Medulla oblongata (tissue), 1 donor: Measurements from ENCODE around the gene HCN4.
"Not testable (repeated sequence)": the region's sequence is repeated elsewhere in the genome, so short reads cannot be mapped to it uniquely, and the experiment has no call there.

Experiments used
- DNase-seq: peaks from one replicate; pipeline ENCODE4 v3.0.0-alpha.2; 2015; ENCODE audit errors: extremely low spot score

Gene HCN4

DNA sequence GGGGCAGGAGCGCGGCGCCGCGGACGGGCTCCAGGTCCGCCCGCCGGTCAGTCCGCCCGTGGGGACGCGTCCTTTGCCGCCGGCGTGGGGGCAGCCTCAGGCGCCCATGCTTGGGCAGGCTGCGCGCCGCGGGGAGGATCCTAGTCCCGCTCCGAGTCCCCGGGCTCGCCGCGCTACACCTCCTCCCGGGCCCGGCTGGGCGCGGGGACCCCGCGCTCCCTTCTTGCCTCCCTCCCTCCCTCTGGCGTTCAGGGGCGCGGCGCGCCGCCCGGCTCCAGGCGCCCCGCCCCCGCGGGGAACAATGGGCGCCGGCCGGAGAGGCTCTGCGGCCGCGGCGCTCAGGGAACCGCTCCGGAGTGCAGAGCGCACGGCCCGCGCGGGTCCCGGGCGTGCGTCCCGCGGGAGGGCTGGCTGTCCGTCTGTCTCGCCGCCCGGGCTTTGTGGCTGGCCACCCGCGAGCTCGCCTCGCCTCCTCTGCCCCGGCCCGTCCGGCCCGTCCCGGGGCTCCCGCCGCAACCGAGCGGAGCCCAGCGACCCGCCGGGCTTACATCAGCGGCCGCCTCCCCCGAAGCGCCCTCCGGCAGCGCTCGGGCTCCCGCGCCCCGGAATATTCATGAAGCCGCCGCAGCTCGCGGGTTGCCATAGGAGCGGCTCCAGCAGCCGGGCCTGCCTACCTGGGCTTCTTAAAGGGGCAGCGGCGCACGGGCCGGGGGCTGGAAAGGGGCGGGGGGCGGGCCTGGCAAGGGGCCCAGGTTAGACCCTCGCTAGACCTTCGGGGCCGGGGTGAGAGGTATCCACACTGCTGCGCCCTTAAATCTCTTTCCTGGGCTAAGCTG, at the start of gene HCN4:
Gene HCN4 (minus strand): TSS at position 658 of the 836 bp plus-strand sequence. CDS start 688 bp downstream, outside the sequence.
- DNase-seq, result no peak

DNA sequence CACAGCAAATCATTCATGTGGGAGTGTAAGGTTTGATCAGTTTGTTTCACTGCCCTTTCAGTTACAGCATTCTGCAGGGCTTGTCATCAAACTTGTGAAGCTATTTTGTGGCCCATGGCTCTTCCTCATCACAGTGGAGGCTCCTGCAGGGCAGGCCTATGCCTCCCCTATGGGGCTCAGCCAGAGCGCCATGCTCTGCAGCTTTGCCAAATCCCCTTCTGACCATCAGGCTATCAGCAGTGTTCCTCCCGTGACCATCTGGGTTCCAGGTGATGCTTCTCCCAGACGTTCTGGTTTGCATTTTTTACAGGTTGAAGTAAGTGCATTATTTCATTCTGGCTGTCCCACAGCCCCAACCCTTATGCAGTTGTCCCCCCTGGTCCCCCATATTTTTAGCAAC, 46.1 kb upstream of the HCN4 start:
- no peak for DNase-seq

DNA sequence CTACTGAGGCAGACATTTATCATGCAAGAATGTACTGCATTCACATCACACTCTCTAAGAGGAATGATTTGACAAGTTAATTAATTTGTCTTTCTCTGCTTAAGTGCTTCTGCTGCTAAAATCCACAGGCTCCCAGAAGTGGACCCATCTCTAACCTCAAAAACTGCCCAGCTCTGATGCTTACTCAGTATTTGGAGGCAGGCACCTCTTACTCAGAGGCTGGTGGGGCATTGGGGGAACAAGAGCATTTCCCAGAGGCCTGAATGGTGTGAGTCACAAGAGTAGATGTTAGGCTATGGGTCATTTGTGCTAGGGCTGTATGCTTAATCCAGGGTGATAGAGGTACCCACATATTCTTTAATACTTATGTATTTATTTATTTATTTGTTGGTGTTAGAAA, 34.4 kb upstream of the HCN4 start:
- DNase-seq, result no peak

DNA sequence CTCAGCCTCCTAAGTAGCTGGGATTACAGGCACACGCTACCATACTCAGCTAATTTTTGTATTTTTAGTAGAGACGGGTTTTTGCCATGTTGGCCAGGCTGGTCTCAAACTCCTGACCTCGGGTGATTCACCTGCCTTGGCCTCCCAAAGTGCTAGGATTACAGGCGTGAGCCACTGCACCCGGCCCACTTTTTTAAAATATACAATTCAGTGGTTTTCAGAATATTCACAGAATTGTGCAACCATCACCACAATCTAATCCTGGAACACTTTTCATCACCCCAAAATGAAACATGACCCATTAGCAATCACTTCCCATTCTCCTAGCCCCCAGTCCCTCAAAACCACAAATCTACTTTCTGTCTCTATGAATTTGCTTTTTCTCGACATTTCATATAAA, 31.5 kb upstream of the HCN4 start:
- DNase-seq, result not testable (repeated sequence)

DNA sequence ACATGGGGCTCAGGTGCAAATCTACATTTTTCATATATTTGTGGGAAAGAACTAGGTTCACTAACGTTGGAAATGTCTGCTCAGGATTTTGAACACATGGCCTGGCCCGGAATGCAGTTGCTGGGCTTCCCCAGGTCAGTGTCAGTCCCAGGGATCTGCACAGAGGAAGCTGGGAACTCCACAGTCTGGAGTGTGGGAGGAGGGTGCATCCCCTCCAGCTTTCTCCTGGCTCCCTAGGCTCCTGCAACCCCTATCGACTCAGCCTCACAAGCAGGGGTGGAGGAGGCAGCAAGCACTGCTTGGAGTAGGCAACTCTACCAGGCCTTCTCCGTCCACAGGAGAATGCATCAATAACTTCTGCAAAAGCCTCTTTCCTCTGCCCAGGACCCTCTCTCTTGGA, 30.1 kb upstream of the HCN4 start:
- DNase-seq, result no peak

DNA sequence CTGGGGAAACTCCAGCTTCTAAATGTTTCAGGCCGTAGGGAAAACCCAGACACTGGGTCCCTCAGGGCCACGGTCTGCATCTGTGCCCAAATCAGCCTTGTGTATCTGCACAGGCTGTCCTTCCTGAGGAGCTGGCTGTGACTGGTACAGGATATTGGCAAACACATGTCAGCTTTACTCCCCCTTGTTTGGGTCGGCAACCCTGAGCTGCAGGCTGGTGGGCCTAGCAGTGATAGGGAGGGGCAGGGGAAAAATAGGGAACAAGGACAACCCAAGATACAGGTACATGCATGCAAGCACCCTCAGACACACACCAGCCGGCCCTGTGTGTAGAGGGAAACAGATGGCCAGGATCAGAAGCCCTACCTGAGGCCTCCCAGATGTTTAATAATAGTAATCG, 28.7 kb upstream of the HCN4 start:
- no peak for DNase-seq

DNA sequence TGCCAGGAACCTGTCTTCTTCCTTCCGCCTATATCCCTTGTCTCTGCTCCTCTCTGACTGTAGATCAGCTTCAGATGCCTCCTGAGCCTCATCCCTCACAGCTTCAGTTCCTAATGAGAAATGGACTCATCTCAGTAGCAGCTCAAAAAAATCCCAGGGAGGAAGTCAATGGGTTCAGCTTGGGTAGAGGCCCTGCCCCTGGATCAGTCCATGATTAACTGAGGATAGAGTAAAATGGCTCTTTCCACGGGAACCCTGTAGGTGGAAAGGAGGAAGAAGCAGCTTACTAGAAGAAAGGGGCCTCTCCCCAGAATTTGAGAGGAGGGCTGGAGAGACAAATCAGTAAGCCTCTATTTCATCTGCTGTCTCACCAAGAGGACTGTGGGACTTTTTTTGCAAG, 26.9 kb upstream of the HCN4 start:
- no peak for DNase-seq

DNA sequence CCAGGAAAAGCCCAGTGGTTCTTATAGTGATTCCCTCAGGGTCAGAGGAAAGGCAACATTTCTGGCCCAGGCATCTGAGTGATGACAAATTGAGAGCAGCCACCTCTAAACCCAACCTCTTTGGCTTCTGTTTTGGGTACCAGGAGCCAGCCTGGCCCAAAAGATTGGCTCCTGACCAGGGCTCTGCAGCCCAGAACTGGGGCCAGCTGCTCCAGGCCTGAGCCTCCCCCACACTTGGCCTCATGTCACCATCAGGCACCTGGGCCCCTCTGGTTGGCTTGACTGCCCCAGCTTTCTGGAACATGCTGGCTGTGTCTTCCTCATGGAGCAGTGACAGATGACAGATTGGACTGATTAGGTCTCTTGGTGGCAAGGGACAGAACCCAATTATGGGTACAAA, 26.0 kb upstream of the HCN4 start:
- DNase-seq, result no peak

DNA sequence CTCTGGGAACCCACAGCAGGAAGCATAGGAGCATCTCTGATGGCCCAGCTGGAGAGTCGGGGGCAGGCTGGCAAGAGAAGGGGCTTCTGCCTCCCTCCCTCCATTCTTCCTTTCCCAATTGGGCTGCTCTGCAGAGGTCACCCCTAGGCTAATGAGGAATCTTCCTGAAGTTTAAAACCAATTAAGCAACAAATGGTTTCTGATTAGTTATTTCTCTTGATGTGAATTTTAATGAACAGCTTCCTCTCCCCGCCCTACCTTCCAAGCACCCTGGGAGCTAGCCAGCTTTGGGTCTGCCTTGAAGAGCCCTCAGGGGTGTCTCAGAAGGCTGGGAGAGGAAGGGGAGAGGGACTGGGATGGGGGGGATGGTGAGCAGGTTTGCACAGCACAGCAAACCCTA, 24.6 kb upstream of the HCN4 start:
- DNase-seq, result no peak

DNA sequence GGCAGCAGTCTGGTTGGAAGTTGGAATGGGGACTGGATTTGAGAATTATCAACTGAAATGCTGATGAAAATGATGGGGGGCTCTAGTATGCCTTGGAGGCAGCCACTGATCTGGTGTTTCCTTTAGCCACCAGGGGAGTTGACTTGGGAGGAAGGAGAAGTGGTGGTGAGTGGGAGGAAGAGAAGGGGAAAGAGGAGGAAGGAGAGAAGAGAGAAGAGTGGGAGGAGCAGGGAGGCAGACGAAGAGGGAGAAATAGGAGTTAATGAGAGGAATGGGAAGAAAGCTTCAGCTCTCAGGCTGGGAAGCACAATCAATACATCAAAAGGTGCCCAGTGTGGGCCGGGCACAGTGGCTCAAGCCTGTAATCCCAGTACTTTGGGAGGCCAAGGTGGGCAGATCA, 23.3 kb upstream of the HCN4 start:
- DNase-seq, result no peak

DNA sequence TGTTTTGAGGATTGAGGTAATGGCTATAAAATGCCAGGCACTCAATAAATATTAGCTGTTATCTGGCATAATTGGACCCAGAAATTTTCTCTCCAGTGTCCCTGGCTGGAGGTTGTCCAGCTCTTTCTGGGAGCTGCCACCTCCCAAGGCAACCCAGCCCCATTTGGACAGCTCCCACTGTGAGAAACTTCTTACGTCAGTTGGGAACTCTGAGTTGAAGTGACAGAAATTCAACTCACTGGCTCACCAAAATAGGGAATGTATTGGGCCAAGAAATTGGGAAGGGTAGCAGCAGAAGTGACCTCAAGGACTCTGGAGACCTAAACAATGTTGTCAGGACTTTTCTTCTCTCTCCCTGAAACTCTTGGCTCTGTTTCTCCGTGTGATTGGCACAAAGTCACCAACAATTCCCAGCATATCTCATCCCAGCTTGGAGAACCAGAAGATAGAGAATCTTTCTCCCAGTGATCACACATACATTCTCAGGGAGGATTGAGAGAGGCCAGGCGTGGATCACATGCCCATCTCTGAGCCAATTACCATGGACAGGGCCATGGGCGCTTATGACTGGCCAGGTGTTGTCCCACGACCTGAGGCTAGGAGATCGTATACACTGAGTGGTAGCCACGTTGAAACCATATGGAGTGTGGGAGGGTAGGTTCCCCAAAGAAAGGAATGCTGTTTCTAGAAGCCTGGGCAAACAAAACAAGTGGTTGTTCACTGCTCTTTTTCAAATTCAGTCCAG, 22.5 kb upstream of the HCN4 start:
- no peak for DNase-seq

DNA sequence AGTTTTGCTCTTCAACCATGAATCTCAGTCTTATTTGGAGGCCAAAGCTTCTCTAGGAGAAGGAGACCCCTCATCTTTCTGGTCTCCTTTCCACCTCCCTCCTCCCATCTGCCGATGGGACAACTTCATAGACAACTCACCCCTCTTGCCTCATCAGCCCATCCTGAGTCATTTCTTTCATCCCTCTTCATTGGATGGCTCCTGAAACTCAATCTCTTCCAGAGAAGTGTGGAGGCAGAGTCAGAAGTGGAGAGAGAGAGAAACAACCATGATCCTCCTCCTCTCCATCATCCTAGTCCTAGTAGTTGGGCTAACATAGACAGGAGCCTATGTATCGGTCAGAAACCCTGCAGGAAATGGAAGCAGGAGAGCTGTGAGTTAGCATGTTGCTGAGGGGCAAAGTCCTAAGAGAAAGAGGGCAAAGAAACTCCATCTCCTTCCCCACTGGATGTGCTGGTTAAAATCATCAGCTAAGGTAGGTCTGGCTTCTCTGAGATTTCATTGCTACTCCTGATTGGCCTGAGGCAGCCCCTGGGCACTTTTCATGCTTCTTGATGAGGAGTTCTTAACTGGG, 21.3 kb upstream of the HCN4 start:
- DNase-seq, result no peak

DNA sequence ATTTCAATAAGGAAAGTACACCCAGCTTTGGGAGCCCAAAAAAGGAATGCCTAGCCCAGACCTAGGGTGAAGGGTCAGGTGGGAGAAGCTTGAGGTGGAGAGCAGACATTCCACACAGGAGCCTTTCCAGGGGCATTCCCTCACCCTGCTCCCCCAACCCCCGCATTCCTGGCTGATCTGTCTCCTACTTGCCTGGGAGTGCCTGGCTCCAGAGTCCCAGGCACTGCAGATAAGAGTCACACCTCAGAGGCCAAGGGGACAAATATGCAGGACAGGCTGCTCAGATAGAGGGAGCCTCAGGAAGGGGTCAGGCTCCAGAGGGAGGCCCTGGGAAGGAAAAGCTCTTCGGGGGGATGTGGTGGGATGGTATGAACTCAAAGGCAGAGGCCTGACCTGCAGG, 20.8 kb upstream of the HCN4 start:
- DNase-seq, result no peak

DNA sequence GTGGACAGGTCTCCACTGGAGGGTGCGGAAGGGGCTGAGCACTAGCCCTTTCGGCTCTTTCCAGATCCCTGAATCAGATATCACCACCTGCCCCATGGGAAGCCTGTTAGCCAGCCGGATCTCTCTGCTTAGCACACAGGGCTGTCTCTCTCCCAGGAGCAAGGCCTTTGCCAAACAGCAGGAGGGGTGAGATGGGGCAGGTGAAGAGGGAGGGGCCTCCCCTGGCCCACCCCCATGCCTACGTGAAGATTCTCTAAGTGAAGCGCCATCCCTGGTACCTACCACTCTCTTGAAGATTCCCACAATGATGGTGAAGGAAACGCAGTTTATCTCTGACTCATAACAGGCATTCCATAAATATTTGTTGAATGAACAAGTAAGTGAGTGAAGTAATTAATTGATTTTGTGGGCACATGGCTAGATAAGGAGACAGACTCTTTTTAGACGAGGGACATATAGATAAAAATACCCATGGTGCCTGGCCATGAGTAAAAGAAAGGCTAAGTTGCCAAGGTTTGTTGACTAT, 19.6 kb upstream of the HCN4 start:
- no peak for DNase-seq

DNA sequence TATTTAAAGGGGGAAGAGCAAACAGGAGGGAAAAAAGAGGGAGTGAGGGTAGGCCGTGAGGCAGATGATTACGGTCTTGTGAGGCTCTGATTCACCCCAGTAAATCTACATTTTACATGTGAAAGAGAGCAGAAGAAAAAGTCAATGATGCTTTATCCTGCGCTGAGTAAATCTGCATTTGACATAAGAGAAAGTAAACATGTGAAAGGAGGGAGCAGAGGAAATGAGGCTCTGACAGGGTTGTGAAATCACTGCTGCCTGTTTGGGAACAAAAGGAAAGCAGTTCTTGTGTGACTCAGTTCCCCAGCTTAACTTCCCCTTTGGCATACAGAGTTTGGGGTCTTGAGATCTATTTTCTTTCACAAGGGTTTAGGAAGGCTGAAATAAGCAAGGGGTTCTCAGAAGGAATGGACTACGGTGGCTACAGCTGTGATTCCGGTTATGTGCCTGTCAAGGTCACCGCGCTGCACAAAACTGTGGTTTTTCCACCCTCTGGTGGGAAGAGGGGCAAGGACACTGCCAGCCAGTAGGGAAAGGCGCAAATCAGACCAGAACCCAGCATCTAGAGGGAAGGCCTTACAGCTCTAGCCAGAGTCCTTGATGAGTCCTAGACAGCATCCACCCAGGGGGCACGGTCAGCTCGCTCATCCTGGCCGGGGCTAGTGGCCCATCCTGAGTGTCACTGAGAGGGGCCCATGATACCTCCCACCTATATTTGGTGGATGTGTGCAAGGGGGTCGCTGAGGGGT, 18.9 kb upstream of the HCN4 start:
- DNase-seq, result no peak

DNA sequence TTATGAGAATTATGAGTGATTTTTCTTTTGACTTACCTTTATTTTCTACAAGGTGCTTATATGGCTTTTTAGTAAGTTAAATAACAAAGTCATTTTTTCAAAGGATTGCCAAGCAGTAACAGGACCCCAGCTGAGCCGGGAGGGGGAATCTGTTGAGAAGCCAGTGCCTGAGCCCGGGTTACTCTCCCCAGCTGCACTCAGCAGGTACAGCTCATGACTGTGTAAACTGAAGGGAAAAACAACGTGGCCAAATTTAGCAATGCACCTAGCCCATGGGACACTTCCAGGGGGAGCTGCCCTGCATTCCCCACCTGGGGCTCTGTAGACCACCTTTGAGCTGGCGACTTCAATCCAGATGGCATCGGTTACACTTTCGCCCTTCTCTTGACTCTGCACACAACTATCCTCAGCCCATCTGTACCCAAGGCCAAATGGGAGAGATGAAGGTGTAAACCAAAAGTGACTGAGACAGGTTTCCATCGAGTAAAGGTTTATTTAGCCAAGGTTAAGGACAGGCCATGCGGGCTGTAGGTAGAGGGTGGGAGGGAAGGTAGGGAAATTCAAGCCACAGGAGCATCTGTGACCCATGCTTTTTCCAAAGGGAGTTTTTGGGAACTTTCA, 18.2 kb upstream of the HCN4 start:
- DNase-seq, result no peak

DNA sequence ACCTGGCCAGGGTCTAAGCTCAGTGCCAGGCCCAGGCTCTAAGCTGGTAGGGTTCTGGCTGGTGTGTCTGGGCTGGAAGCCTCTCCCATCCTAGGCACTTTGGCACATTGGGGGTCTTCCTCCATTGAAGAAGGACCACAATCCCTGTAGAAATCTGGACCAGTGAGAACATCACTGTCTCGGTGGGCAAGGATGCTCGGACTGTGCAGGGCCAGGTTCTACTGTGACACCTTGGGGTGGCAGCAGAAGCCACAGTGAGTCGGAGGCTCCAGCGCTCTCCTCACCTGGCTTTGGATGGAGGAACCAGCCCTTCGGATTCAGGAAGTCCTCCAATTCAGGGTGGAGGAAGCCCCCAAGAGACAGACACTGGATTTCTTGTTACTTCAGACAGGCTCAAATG, 17.5 kb upstream of the HCN4 start:
- DNase-seq, result no peak

DNA sequence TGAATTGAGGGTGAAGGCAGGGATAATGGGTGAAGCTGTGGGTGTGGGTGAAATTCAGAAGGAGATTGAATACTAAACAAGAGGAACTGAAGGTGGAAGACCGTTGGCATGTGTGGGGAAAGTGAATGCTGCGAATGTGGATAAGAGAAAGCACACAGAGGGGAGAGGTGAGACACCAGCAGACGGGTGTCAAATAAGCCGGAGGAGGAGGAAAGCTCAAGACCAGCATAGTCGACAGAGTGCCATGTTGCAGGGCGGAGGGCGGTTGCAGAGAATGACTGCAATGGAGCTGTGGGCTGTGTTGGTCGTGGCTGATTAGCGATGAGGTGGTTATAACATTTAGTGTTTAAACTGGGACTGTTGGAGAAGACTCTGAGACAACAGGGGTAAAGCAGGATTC, 16.4 kb upstream of the HCN4 start:
- no peak for DNase-seq

DNA sequence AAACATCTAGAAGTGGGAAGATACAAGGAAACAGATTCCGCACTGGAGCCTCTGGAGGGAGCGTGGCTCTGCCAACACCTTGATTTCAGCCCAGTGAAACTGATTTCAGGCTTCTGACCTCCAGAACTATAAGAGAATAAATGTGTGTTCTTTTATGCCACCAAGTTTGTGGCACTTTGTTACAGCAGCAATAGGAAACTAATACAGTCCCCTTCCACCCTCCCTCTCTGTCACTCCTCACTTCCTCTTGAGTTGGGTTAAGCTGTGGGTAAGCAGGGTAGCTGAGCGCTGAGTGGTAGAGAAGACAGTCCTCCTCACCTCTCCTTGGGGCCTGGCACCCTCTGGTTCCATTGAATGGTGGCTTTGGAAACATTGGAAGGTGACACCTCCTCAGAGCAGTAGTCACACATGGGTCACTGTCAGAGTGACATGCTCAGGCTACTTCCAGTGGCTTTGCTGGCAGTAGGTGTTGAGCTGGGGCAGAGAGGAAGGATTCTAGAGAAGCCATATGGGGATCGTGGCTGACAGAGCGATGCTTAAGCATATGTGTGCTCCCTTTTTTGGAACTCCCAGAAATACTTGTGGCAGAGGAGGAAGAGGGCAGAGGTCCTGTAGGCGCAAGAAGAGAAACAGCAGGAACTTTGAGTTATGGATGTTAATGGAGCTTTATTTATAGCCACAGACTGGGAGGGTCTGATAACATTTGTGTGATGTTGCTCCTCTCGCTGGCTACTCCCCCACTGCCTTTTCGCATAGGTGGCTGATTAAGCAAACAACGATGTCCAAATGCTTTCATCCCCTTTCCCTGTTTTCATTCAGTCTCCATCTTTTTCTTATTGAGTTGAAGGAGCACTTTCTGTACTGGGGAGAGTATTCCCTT, 14.8 kb upstream of the HCN4 start:
- no peak for DNase-seq

DNA sequence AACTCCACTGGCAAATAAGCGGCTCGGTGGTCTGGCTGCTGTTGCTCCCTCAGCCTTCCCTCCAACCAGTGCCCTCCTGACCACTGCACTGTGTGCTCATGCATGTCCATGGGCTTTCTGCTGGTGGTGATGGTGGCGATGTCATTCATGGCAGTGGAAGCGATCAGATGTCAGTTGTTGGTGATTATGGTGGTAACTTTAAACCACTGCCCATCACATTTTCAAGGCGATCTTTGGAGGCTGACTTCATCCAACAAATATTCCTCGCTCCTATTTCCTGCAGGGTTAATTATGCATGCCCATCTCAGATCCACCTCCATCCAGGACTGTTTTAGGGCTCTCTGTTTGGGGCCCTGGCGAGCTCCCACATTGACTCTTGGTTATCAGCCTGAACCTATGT, 13.4 kb upstream of the HCN4 start:
- no peak for DNase-seq

DNA sequence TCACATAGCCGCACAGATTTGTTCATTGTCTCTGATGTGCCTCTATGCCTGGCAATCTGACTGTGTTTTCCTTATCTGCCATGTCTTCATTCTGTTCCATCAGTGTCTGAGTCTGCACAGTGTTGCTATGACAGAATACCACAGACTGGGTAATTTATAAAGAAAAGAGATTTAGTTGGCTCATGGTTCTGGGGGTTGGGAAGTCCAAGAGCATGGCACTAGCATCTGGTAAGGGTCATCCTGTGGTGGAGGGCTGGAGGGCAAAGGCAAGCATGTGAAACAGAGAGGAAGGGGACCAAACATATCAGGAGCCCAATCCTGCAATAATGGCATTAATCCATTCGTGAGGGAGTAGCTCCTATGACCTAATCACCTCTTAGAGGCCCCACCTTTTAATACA, 11.9 kb upstream of the HCN4 start:
- DNase-seq, result no peak
